ENCODE data around the gene ARPC5. TPM values are rescaled to one million over a fixed set of nuclear protein-coding genes. Genes with fewer than 3 reads are reported as not detected.

Gene ARPC5
- total RNA-seq, 2 experiments from 2014 or later = 131 to 137 TPM

Other genes starting within 250 kb of the ARPC5 start
- not detected for gene NMNAT2, start 217.4 kb downstream of the ARPC5 start, total RNA-seq
- 10 to 100 TPM; 72.3 to 75.9 TPM for gene SMG7, start 163.3 kb downstream of the ARPC5 start, total RNA-seq
- gene NCF2, start 45.3 kb downstream of the ARPC5 start, total RNA-seq = 1 to 10 TPM; 2.0 to 2.7 TPM
- gene APOBEC4, start 17.5 kb upstream of the ARPC5 start, total RNA-seq = not detected
- 1 to 10 TPM; 1.6 to 2.0 TPM for gene RGL1, start 169.3 kb upstream of the ARPC5 start, total RNA-seq